GM18517 (cell line): ENCODE data around the gene STOX2.

Experiments used
- ATAC-seq: cut with Tn5 transposase; IDR thresholded peaks from one replicate; pipeline ENCODE4 v1.9.1; 2021; ENCODE audit warnings: mild to moderate bottlenecking, moderate library complexity; ENCODE audit not compliant: unreplicated experiment

STOX2 gene, protein sequence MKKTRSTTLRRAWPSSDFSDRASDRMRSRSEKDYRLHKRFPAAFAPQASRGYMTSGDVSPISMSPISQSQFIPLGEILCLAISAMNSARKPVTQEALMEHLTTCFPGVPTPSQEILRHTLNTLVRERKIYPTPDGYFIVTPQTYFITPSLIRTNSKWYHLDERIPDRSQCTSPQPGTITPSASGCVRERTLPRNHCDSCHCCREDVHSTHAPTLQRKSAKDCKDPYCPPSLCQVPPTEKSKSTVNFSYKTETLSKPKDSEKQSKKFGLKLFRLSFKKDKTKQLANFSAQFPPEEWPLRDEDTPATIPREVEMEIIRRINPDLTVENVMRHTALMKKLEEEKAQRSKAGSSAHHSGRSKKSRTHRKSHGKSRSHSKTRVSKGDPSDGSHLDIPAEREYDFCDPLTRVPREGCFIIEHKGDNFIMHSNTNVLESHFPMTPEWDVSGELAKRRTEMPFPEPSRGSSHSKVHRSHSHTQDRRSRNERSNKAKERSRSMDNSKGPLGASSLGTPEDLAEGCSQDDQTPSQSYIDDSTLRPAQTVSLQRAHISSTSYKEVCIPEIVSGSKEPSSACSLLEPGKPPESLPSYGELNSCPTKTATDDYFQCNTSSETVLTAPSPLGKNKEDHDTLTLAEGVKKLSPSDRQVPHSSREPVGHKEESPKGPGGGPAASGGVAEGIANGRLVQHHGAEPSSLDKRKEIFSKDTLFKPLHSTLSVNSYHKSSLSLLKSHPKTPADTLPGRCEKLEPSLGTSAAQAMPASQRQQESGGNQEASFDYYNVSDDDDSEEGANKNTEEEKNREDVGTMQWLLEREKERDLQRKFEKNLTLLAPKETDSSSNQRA (N-terminal part only)

DNA sequence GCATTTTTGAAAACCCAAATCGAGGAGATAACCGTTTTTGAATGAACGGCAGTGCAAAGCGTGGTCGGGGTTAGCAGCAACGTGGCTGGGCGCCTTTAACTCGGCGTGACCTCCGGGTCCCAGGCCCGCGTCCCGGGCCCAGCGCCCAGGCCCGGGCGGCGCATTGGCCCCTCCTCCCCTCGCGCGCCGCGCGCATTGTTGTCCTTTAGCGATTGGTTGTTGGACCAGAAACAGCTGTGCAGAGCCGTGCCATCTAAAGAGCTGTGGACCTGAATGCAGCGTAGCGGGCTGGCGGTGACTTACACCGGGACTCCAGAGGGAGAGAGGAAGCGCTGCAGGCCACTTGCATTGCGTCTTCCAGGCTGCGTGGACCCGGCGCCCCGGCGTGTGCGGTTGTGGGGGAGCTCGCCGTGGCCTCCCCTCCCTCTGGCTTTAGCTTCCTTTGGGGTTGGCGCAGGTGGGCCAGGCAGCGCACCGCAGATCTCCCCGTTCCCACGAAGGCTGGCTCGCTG, at the start of gene STOX2:
STOX2 (plus strand) TSS at position 227 of the 512 bp plus-strand sequence. CDS start 1,484 bp downstream, outside the sequence.
- ATAC-seq: no peak

DNA sequence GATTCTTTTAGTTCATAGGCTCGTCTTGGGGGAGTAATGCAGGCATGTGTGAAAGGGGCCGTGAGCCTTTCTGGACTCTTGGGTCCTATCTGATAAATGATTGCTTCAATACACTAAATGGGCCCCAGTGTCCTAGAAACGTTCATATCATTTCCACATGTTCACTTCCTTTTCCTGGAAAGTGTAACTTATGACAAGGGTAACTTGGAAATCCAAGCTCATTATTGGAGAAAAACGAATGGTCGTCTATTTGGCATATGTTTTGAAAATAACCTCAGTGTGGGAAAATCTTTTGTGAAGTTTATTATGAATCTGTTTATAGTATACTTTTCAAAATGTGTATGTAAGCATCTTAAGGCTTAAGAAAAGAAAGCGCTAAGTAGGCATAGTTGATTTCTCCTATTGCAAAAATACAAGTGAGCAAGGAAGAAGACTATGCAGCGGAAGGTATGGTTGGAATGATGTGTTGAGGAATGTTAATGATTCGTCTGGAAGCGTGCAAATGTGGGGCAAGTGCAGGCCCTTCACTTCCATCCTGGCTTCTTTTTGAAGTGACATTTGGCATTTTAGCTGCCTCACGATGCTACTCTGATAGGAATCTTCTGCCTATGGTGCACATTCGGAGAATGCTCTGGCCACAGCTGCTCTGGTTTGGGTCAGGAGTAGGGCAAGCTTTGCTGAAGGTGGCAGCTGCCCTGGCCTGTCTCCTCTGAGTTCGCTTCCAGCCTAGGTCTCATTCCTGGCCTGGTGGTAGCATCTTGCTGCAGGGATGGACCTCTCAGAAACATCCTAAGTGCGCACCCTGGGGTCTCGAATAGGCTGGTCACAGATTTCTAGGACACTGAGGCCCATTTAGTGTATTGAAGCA, 49.5 kb upstream of the STOX2 start:
- no peak for ATAC-seq

DNA sequence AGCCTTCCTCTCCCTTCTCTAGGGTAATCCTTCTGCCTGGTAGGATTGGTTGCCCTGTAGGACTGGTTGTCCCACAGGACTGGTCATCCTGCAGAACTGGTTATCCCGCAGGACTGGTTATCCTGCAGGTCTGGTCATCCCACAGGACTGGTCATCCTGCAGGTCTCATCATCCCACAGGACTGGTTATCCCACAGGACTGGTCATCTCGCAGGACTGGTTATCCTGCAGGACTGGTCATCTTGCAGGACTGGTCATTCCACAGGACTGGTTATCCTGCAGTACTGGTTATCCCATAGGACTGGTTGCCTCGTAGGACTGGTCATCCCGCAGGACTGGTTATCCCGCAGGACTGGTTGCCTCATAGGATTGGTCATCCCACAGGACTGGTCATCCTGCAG, 48.1 kb upstream of the STOX2 start:
- ATAC-seq: no peak

DNA sequence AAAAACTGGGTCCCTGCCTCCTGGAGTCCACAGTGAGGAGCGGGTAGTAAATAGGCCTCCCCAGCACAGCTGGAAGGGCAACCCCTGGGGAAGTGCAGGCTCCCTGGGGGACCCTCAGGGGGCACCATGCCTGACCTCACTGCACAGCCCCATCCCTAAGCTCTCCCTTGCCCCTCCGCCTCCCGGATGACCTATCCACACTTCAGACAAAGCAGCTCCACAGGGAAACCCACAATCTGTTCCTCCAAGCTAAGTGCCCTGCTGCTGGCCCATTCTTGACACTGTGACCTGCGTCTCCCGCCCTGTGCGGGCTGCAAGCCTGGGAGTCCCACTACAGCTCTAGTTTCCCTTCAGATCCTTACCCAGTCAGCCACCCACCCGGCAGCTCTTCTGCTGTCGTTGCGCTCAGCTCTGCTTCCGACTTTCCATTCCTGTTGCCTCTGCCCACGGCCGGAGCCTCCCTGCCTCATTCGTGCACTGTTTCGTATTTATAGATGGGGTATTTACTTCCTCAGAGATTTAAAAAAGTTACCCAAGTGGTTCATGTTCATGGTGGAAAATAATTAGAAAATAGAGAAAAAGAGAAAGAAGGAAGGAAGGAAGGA, 47.0 kb upstream of the STOX2 start:
- no peak for ATAC-seq

DNA sequence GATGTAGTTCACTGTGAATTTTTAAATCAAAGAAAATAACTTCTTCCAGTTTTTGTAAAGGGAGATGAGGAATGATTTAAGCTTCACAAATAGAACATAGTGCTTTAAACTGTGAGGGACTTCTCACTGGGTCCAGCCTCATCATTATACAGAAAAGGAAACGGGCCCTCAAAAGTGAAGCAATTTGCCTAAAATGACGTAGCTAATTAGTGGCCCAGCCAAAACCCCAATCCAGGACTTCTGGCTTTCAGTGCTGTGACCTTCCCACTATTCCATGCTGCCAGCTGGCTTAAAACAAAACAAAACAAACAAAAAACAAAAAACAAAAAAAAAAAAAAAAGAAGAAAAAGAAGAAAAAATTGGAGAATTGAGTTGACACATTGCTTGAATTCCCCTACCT, 45.0 kb upstream of the STOX2 start:
- no peak for ATAC-seq

DNA sequence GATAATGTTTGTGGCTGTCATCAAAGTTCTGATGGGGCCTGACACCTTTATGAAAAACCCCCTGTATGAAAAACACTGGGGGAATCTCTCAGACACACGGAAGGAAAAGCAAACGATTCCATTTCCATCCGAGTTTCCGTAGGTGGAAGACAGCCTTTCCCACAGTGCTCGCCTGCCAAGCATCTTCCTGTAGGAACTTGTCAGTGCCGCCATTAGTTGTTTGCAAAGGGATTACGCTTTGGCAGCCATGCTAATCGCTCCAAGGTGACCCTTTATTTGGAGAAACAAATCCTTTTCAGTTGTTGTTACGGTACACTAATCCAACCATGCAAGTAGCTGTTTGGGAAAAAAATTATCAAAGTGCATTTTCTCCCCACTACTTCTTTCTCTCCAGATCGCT, 44.4 kb upstream of the STOX2 start:
- no peak for ATAC-seq

DNA sequence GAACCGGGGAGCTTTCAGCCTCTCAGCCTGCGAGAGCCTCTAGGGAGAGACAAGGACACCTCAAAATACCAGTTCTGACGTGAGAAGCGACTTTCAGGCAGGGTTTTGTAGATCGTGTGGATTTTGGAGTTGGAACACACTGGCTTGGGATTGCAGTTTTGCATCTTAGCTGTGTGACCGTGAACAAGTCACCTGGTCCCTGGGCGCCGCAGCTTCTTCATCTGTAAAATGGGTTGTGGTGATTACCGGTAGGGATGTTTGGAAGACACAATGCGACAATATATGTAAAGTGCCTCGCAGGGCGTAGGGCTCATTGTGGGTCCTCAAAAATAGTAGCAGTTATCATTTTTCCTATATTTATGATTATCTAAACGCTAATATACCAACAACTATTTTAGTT, 43.7 kb upstream of the STOX2 start:
- no peak for ATAC-seq

DNA sequence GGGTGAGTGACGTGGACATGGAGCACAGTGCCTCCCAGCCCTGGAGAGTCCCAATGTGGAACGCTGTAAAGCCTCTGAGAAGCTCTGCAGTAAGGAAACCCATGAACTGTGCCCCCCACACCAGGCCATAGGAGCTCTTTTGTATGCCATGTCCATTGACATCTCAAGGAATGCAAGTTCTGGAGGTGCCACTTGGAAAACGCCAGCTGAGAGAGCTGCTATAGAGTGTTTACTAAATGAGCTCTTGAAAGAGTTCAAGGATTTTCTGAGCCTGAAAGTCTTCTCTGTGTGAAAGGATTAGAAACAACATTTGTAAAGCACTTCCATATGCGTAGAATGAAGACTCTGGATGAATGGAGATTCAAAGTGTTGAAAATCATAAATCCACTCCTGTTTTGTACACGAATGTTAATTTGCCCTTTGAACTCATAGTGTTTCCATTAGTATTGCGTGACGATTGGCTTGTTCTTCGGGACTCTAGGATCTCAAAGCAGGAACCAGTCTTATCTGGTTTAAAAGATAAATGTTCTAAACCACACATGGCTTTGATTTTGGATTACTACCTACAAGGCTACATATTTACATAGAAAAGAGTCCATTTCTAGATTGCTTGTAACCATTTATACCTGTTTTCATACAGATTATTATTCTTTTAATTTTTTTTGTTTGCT, 41.8 kb upstream of the STOX2 start:
- ATAC-seq: no peak

DNA sequence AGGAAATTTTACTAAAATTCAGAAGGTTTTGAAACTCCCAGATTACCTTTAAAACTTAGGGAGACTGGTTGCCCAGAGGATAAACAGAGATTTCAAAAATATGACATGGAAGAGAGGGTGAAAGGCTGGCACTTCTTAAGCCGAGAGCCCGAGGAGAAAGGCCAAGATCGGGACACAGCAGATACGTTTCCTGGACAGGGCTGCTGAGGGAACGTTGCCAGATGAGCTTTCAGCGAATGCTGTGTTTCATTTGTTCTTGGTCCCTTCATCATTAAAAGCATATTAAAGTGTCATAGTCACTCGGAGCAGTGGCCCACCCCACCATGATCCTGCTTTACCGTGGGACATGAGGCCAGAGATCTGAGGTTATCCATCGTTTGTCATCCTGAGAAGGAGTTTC, 37.9 kb upstream of the STOX2 start:
- no peak for ATAC-seq

DNA sequence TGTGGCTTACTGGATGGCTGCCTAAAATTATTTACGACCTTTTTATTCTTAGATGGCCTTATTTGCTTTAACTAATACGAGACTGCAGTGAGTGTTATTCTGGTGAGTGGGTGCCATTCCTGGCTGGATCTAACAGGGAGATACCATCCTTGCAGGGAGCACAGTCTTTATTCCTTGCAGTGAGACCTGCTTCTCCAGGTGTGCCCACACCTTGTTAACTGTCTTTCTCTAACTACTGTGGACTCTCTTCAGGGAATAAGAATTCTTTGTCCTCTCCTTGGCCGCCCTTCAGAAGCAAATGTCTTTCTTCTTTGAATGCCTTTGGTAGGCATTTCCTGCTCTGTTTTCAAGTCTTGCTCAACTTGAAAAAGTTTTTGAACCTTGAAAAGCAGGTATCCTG, 34.1 kb upstream of the STOX2 start:
- ATAC-seq: no peak

DNA sequence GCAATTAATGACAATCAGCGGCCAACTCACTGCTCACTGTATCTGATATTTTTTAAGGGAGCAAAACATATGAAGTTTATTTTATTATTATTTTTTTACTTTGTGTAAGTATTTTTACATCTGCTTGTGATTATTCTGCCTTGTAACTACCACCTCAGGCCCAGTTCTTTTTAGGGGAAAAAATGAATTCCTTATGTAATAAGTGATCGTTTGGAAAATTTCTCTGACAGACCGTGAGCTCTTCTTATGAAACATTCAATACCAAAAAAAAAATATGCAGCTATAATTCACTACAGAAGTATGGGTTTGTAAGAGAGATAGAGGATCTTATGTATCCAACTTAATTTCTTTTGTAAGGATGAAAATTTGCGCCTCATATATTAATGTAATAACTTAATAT, 33.5 kb upstream of the STOX2 start:
- no peak for ATAC-seq

DNA sequence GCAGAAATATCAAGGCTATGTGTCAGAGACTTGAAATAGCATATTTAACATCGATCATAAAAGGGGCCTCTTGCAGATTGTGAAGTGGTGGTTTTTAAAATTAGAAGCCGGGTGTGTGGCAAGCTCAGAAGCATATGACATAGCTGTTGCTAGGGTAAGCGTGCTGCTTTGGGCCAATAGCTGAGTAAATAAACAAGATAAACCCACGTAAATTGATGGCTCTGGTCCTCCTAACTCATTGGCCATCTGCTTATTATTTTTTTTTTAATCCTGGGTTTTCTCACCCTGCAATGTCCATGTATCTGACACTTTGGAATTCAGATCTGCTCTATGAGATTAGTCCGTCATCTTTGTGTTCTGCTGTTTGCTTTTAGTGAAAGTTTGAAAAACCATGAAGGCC, 32.6 kb upstream of the STOX2 start:
- no peak for ATAC-seq

DNA sequence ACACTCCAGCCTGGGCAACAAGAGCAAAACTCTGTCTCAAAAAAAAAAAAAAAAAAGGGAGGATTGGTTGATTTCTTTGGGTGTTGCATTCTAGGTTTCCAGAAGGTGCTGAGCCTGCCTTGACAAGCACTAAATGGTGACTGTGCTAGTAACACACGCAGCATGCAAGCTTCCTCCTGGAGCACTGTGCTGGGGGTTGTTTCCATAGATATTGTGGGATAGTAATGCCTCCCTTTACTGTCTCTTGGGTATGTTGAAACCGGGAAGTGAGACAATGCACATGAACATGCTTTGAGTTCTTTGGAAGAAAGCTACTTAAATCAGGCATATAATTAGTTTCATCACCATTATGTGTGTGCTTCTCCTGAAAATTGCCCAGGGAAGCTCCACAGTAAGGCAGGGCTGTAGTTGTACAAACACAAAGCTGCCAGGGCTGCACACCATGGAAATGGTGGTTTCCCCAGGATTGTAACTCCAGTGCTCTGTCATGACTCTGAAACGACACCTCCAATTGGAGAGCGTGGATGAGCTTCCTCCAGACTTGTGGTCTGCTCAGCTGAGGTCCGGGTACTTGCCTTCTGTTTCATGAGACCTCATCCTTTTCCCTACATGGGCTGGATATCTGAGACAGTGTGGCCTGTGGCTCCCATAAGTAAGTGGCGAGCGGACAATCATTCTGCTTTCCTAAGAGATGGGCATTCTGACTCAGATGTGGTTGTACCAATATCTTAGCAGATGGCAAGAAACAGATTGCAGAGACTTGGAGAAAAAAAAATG, 31.5 kb upstream of the STOX2 start:
- no peak for ATAC-seq

DNA sequence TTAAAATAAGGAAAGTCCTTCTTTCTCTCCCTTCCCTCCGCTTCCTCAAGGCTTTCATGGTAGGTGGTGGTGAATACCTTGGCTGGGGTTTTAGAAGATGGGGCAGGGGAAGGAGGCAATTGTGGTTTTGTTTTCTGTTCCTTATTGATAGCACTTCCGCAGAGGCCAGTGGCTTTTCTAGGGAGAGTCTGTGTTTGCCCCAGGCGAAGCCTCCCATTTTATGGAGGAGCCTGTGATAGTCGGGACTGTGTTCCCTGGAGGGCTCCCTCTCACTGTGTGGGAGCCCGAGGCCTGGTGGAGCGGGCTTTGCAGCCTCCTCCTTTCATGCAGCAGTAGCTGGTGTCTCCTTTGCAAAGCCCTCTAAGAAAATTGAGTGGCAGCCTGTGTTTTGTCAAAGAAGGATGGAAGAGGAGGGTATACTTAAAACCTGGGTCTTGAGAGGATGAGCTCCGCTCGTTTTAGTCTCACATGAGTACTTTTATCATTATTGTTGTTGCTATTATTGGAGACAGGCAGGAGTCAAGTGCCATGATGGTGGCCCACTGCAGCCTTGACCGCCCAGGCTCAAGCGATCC, 29.8 kb upstream of the STOX2 start:
- ATAC-seq: no peak

DNA sequence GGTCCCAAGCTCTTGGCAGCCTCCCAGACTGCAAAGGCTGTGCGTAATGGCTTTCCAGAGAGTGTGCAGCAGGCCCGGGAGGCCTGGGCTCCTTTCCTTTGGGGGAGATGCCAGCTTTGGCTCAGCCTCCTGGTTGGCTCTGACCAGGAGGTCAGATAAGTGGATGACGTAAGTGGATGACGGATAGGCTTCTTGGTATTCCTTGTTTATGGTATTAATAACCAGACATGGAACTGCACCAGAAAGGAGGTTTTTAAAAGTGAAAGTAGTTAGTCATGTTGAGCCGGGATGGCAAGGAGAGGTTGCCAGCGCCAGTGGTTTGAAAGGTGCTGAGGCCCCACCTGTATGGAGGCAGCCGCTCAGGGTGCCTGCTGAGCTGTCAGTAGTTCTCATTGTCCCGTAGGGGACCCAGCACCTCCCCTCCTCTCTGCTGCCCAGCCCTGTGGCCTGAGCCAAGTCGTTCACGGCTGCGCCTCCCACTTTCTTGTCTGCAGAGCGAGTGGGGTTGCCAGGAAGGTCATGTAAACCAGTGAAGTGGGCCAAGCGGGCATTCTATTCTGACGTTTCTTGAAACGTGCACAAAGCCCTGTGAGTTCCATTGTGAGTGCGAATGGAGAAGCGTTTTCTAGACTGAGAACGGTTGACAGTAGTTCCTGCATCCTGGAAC, 28.7 kb upstream of the STOX2 start:
- no peak for ATAC-seq

DNA sequence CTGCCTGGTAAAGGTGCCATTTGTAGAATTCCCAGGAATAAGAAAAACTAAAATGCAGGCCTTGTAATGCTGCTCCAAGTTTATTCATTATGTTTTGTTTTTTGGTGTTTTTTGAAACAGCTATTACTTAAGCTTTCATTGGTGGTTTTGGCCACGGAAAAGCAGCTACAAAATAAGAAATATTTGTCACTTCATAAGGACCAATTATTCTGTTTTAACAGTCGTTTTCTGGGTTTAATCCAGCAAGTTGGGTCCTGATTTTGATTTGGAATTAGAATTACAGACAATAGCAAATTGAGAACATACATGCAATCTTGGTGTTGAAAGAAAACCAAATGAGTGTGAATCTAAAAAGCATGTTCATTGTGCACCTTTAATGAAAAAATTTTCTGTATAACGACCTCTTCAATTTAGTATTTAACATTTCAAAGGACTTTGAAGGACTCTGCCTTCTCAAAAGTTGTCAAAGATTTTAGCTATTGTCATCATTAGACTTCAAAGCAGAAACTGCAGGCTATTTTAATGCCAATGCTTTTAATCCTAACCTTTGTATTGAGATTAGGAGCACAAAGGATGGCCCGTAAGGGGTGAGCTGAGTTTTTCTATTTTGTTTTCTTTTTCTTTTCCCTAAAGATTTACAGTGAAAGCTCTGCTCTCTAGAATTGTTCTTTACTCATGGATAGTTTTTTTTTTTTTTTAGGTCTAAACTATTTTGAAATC, 26.7 kb upstream of the STOX2 start:
- ATAC-seq: no peak

DNA sequence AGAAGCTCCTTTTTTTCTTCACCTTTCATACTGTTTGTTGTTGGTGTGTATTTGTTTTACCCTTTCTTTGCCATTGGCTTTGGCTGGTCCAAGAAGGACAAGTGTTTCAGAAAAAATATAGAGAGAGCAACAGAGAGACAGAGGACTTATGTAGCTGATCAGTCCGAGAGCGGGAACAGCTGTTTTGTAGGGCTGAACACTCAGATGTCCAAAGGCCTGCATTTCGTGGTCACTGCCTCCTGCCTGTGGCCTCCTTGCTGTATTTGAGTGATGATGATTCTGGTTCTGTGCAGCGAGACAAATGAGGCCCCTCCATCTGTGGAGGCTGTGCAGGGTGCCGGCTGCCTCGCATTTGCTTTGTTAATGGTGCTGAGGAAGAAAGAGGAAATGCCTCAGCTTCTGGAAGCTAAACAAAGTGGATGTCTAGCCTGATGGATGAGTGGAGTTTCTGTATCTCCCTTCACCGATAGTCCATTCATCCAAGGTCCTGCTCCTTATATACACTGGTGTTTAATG, 19.8 kb upstream of the STOX2 start:
- ATAC-seq: no peak

DNA sequence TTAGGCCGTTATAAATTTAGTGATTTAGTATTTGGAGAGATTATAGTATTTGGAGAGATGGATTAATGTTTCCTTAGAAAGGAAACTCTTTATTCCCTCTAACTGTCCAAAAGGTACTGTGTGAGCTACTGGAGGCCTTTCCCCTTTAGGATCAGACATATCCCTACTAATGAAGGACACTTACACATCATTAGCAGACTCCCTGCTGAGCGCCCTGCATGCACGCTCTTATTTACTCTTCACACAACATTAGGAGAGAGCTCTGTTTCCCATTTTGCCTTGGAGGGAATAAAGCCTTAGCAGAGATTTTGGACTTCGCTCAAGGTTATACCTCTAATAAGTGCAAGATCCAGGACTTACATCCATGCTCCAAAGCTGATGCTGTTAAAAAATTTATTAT, 17.8 kb upstream of the STOX2 start:
- ATAC-seq: no peak
